HepG2 (cell line): ENCODE data around the gene SMIM44. TPM values are rescaled to one million over a fixed set of nuclear protein-coding genes. Genes with fewer than 3 reads are reported as not detected.

ENCODE experiments used
- ATF3 ChIP-seq: sonication (generic); formaldehyde crosslinking; IDR thresholded peaks from 2 replicates; pipeline ENCODE4 v1.4.0; 2020; ENCODE audit warnings: missing genetic modification reagents
- BORCS8-MEF2B ChIP-seq: sonication (generic); formaldehyde crosslinking; IDR thresholded peaks from 2 replicates; pipeline ENCODE4 v1.8.0; 2022; ENCODE audit warnings: mild to moderate bottlenecking, missing genetic modification reagents
- CREB3 ChIP-seq: sonication (generic); formaldehyde crosslinking; IDR thresholded peaks from 2 replicates; pipeline ENCODE4 v1.5.0; 2020; ENCODE audit warnings: missing genetic modification reagents
- GABPB1 ChIP-seq: IDR thresholded peaks from 2 replicates; pipeline ENCODE4 v1.6.1; 2016; ENCODE audit warnings: mild to moderate bottlenecking, missing genetic modification reagents, moderate library complexity, missing compliant biosample characterization
- GPN1 ChIP-seq: sonication (generic); formaldehyde crosslinking; IDR thresholded peaks from 2 replicates; pipeline ENCODE4 v1.5.1; 2020; ENCODE audit warnings: missing genetic modification reagents, borderline replicate concordance
- HINFP ChIP-seq: sonication (generic); formaldehyde crosslinking; IDR thresholded peaks from 2 replicates; pipeline ENCODE4 v1.4.0; 2020; ENCODE audit warnings: low read depth, mild to moderate bottlenecking, missing genetic modification reagents
- IRF1 ChIP-seq: sonication (generic); formaldehyde crosslinking; IDR thresholded peaks from 2 replicates; pipeline ENCODE4 v1.4.0; 2020; ENCODE audit warnings: low read depth, mild to moderate bottlenecking, missing genetic modification reagents
- MXD4 ChIP-seq: IDR thresholded peaks from 2 replicates; pipeline ENCODE4 v1.6.1; 2016; ENCODE audit warnings: mild to moderate bottlenecking, missing biosample characterization, missing genetic modification reagents
- NCOA2 ChIP-seq: sonication (generic); formaldehyde crosslinking; IDR thresholded peaks from 2 replicates; pipeline ENCODE4 v1.8.0; 2022; ENCODE audit warnings: inconsistent platforms
- RXRA ChIP-seq: sonication (generic); formaldehyde crosslinking; IDR thresholded peaks from 2 replicates; pipeline ENCODE4 v1.5.1; 2020; ENCODE audit warnings: missing genetic modification reagents
- SMAD3 ChIP-seq: sonication (generic); formaldehyde crosslinking; IDR thresholded peaks from 2 replicates; pipeline ENCODE4 v1.4.0; 2020; ENCODE audit warnings: missing genetic modification reagents
- ZBED4 ChIP-seq: sonication (generic); formaldehyde crosslinking; IDR thresholded peaks from 2 replicates; pipeline ENCODE4 v1.4.0; 2020; ENCODE audit warnings: missing genetic modification reagents, borderline replicate concordance
- ZFP37 ChIP-seq: sonication (generic); formaldehyde crosslinking; IDR thresholded peaks from 2 replicates; pipeline ENCODE4 v1.4.0; 2020; ENCODE audit warnings: missing genetic modification reagents, borderline replicate concordance
- ZNF232 ChIP-seq: sonication (generic); formaldehyde crosslinking; IDR thresholded peaks from 2 replicates; pipeline ENCODE4 v1.4.0; 2020; ENCODE audit warnings: missing genetic modification reagents, borderline replicate concordance
- ZNF597 ChIP-seq: sonication (generic); formaldehyde crosslinking; IDR thresholded peaks from 2 replicates; pipeline ENCODE4 v1.5.0; 2020; ENCODE audit warnings: missing genetic modification reagents
- ZNF784 ChIP-seq: sonication (generic); formaldehyde crosslinking; IDR thresholded peaks from 2 replicates; pipeline ENCODE4 v1.5.1; 2020; ENCODE audit warnings: missing genetic modification reagents, mild to moderate bottlenecking, borderline replicate concordance
- polyA plus RNA-seq, 8 experiments: library from polyadenylated mRNA; depleted of rRNA in 3 of 8; stranded (reverse) in 7 of 8; unstranded in 1 of 8; fragments of >200 nt; fragmentation: Illumina TruSeq in 4 of 8; extraction: Trizol in 4 of 8; gene quantifications; 2 replicates each; pipeline versions ENCODE4 v1.2.1 to v1.2.3, GENCODE V29; 2011 to 2016; ENCODE audit warnings: low read depth in 4 of 8, missing spikeins in 1 of 8, mixed read lengths in 1 of 8; ENCODE audit not compliant: insufficient read depth in 1 of 8
- total RNA-seq, 5 experiments: library from RNA; depleted of rRNA; stranded (reverse); fragments of >200 nt; fragmentation: Illumina TruSeq; extraction: Trizol; gene quantifications; 2 replicates each; pipeline ENCODE4 v1.2.3, GENCODE V29; 2016; ENCODE audit warnings: low read depth in 1 of 5

SMIM44 gene
- total and polyA plus RNA-seq, 2 of the 13 experiments (the other 11 are each of a cell fraction or from before 2014, with no cell fraction given) = not detected

GRCh38 chr19:3481241-3482090, 1.8 kb downstream of the SMIM44 start (continued):
- TF ChIP-seq ZBED4 (CRISPR knock-in tag) (peak; percentile 45; the same call in 1 of the 2 replicates), NCOA2 (CRISPR knock-in tag) (0 out of 2 replicates have a peak, but pooled peaks have one; percentile 30), MXD4 (CRISPR knock-in tag) (peak; percentile 82), IRF1 (peak; percentile 62; the same call in 1 of the 2 replicates), RXRA (CRISPR knock-in tag) (peak; percentile 64; the same call in 1 of the 2 replicates), ZNF232 (CRISPR knock-in tag) (peak; percentile 95), SMAD3 (no peak), GPN1 (CRISPR knock-in tag) (no peak), ZFP37 (CRISPR knock-in tag) (peak; percentile 95; the same call in 1 of the 2 replicates), HINFP (peak; percentile 80; the same call in 1 of the 2 replicates), ZNF597 (CRISPR knock-in tag) (no peak), CREB3 (CRISPR knock-in tag) (no peak), BORCS8-MEF2B (CRISPR knock-in tag) (peak; percentile 95), GABPB1 (CRISPR knock-in tag) (peak; percentile 62), ATF3 (peak; percentile 59; the same call in 1 of the 2 replicates), ZNF784 (CRISPR knock-in tag) (0 out of 2 replicates have a peak, but pooled peaks have one; percentile 77)
